Caco-2 (cell line): ENCODE data around the gene CXCL3. TPM values are rescaled to one million over a fixed set of nuclear protein-coding genes. Genes with fewer than 3 reads are reported as not detected.

Source experiments
- BruUV-seq: library from RNA; stranded (reverse); fragments of 400-500 nt; replicated peaks from 2 replicates; lab custom pipeline; 2021; lab: Mats Ljungman, UMichigan
- CTCF ChIA-PET: fragments of 300-600 bp; sonication (Branson Sonifier 250); formaldehyde crosslinking; loops from one replicate; lab custom pipeline; 2022; ENCODE audit warnings: antibody characterized with exemption; lab: Charles Lee
- POLR2A ChIA-PET: fragments of 300-600 bp; sonication (Branson Sonifier 250); formaldehyde crosslinking; loops from one replicate; lab custom pipeline; 2022; ENCODE audit warnings: antibody characterized with exemption; lab: Charles Lee
- DNase-seq, 2 experiments: peaks; one replicate each; pipeline versions ENCODE4 v3.0.0 to v3.0.0-alpha.2; 2020 to 2022
- H3K27me3 ChIP-seq: replicated peaks from 2 replicates; pipeline ENCODE4 v1.6.0; 2011; ENCODE audit warnings: low read length; ENCODE audit not compliant: control insufficient read depth, insufficient read depth
- H3K36me3 ChIP-seq: 2 replicates; pipeline ENCODE4 v1.5.1; 2011; ENCODE audit warnings: low read length; ENCODE audit not compliant: control insufficient read depth, insufficient read depth
- H3K4me1 ChIP-seq: fragments of 250-450 bp; sonication (Bioruptor Pico); 2 replicates; pipeline ENCODE4 v1.5.1; 2020; ENCODE audit warnings: mild to moderate bottlenecking
- H3K4me3 ChIP-seq: 2 replicates; pipeline ENCODE4 v1.5.1; 2011; ENCODE audit warnings: low read depth, mild to moderate bottlenecking, control low read depth, low read length
- H3K9me3 ChIP-seq: fragments of 250-450 bp; sonication (Bioruptor Pico); 2 replicates; pipeline ENCODE4 v1.5.1; 2020; ENCODE audit warnings: mild to moderate bottlenecking, moderate library complexity
- H3K27ac Mint-ChIP-seq: one replicate; pipeline ENCODE4 v1.8.0; 2022; ENCODE audit warnings: mixed read lengths; ENCODE audit not compliant: unreplicated experiment
- H3K27me3 Mint-ChIP-seq: one replicate; pipeline ENCODE4 v1.8.0; 2022; ENCODE audit warnings: mixed read lengths; ENCODE audit not compliant: insufficient read depth, unreplicated experiment
- H3K36me3 Mint-ChIP-seq: one replicate; pipeline ENCODE4 v1.8.0; 2022; ENCODE audit warnings: mild to moderate bottlenecking, mixed read lengths; ENCODE audit not compliant: insufficient read depth, unreplicated experiment
- H3K4me1 Mint-ChIP-seq: one replicate; pipeline ENCODE4 v1.8.0; 2022; ENCODE audit warnings: low read depth, mixed read lengths; ENCODE audit not compliant: unreplicated experiment
- H3K4me3 Mint-ChIP-seq: one replicate; pipeline ENCODE4 v1.8.0; 2022; ENCODE audit warnings: mild to moderate bottlenecking, moderate library complexity, mixed read lengths; ENCODE audit not compliant: unreplicated experiment
- H3K9me3 Mint-ChIP-seq: one replicate; pipeline ENCODE4 v1.8.0; 2022; ENCODE audit warnings: mixed read lengths; ENCODE audit not compliant: unreplicated experiment
- CTCF ChIP-seq, 2 experiments: fragments of 200-600 bp in 1 of 2; IDR thresholded peaks; 1 replicate in 1 of 2; 2 replicates in 1 of 2; pipeline versions ENCODE4 v1.5.1 to v1.8.0; 2011 to 2022; ENCODE audit warnings: antibody characterized with exemption in 1 of 2, control low read depth in 1 of 2, inconsistent platforms in 1 of 2, low read depth in 1 of 2, low read length in 1 of 2, mild to moderate bottlenecking in 1 of 2, moderate library complexity in 1 of 2; ENCODE audit not compliant: insufficient read depth in 1 of 2, severe bottlenecking in 1 of 2, unreplicated experiment in 1 of 2
- intact Hi-C: fragments of 100-400 bp; cut with micrococcal nuclease; formaldehyde crosslinking; loops from one replicate; pipeline ENCODE4 v1.10.0; 2022; ENCODE audit not compliant: unreplicated experiment
- total RNA-seq: library from RNA; stranded (reverse); gene quantifications from 2 replicates; pipeline ENCODE4 v1.2.3, GENCODE V29; 2022

CXCL3 gene
- total RNA-seq, 1 experiment from 2014 or later: 1.9 TPM

DNA sequence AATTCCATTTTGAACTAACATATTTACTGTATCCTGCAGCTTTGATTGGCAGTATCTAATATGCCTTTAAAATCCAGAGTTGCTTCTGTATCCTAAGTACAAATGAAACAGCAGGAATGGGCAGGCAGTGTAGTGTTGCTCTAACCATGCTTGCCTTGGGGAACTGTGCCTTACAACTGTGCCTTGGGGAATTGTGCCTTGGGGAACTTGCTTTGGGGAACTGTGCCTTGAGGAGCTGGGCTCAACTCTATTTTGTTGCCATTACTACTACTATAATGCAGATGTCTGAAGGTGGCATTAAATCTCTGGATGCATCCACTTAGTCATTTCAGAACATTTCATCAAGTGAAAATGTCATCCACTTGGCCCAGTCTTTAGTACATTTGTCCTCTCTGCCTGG is 6.9 kb downstream of the CXCL3 start:
- POLR2A ChIA-PET: no interaction called here
- no peak overlapping the region for H3K4me3 ChIP-seq
- Mint-ChIP-seq H3K36me3 (no peaks in the 10 kb centered on the region), H3K4me3 (no peak overlapping the region), H3K27ac (no peak overlapping the region), H3K9me3 (no peaks in the 10 kb centered on the region), H3K4me1 (no peaks in the 10 kb centered on the region), H3K27me3 (no peaks in the 10 kb centered on the region)
- H3K36me3 ChIP-seq: no peaks in the 10 kb centered on the region
- no peak for DNase-seq
- intact Hi-C loops: no loop called here
- TF ChIP-seq CTCF (IDR thresholded peaks at IDR 0.05; ENCODE audit: insufficient read depth in 1 of 2, low read depth in 1 of 2, low read length in 1 of 2, severe bottlenecking in 1 of 2, unreplicated experiment in 1 of 2): no peak
- H3K9me3 ChIP-seq: no peaks in the 10 kb centered on the region
- no peaks in the 10 kb centered on the region for H3K27me3 ChIP-seq
- no peaks in the 10 kb centered on the region for H3K4me1 ChIP-seq
- no TSS peak for BruUV-seq
- CTCF ChIA-PET: no interaction called here

- no peaks in the 10 kb centered on the region for H3K27me3 ChIP-seq
- DNase-seq: no peak
- intact Hi-C loops: no loop called here
- BruUV-seq: no TSS peak
- CTCF ChIA-PET: no interaction called here
- POLR2A ChIA-PET: no interaction called here
- H3K27me3 Mint-ChIP-seq: no peaks in the 10 kb centered on the region
- no peaks in the 10 kb centered on the region for H3K9me3 ChIP-seq
- no peaks in the 10 kb centered on the region for H3K9me3 Mint-ChIP-seq
- H3K27ac Mint-ChIP-seq: no peak overlapping the region
- no peaks in the 10 kb centered on the region for H3K4me1 ChIP-seq
- no peak overlapping the region for H3K4me3 ChIP-seq
- no peaks in the 10 kb centered on the region for H3K4me1 Mint-ChIP-seq
- no peaks in the 10 kb centered on the region for H3K36me3 ChIP-seq
- H3K36me3 Mint-ChIP-seq: no peaks in the 10 kb centered on the region
- TF ChIP-seq CTCF (IDR thresholded peaks at IDR 0.05; ENCODE audit: insufficient read depth in 1 of 2, low read depth in 1 of 2, low read length in 1 of 2, severe bottlenecking in 1 of 2, unreplicated experiment in 1 of 2): no peak
- no peak overlapping the region for H3K4me3 Mint-ChIP-seq
Observed at GRCh38 chr4:74030285-74030684, 8.2 kb downstream of the CXCL3 start.

DNA sequence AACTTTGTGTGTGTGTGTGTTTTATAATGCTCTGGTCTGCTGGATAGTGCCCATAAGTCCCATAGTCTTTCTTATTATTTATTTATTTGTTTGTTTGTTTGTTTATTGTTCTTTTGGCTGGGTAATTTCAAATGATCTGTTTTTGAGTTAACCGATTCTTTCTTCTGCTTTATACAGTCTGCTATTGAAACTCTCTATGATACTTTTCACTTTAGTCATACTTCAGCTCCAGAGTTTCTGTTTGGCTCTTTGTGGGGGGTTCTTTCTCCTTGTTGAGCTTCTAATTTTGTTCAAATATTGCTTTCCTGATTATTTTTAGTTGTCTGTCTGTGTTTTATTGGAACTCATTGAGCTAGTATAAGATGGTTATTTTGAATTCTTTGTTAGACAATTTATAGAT is 10.0 kb downstream of the CXCL3 start:
- Mint-ChIP-seq H3K4me3 (no peak overlapping the region), H3K27me3 (no peaks in the 10 kb centered on the region), H3K9me3 (no peaks in the 10 kb centered on the region), H3K27ac (no peak overlapping the region), H3K4me1 (peaks cover 5% of the 10 kb centered on the region), H3K36me3 (no peaks in the 10 kb centered on the region)
- intact Hi-C loops: no loop called here
- Histone ChIP-seq H3K27me3 (no peaks in the 10 kb centered on the region), H3K9me3 (no peaks in the 10 kb centered on the region), H3K4me1 (peaks cover 13% of the 10 kb centered on the region), H3K36me3 (no peaks in the 10 kb centered on the region), H3K4me3 (no peak overlapping the region)
- TF ChIP-seq CTCF (IDR thresholded peaks at IDR 0.05; ENCODE audit: insufficient read depth in 1 of 2, low read depth in 1 of 2, low read length in 1 of 2, severe bottlenecking in 1 of 2, unreplicated experiment in 1 of 2): no peak
- POLR2A ChIA-PET: no interaction called here
- no peak for DNase-seq
- no TSS peak for BruUV-seq
- CTCF ChIA-PET: no interaction called here
